Measurements from ENCODE around the gene YIF1A.

- TF ChIP-seq EZH2phosphoT487 (IDR thresholded peaks at IDR 0.05; ENCODE audit: insufficient read depth, low read depth) (no peak), EZH2 (IDR thresholded peaks at IDR 0.05; ENCODE audit: insufficient read depth, poor library complexity, severe bottlenecking) (no peak)
Measured at GRCh38 chr11:66292543-66293332, 3.8 kb upstream of the YIF1A start.
